ENCODE measurements around the gene CCDC9B.

The CCDC9B gene

GRCh38 chr15:40313531-40314398, 27.0 kb downstream of the CCDC9B start:
- no peak overlapping the region for H3K27ac ChIP-seq
- peak; percentile 31 for DNase-seq (ENCODE audit: low read depth, low spot score)

- H3K27ac ChIP-seq: no peak overlapping the region
- DNase-seq (ENCODE audit: low read depth, low spot score): no peak
Observed at GRCh38 chr15:40312370-40313158, 28.2 kb downstream of the CCDC9B start.

- no peak for DNase-seq (ENCODE audit: low read depth, low spot score)
Observed at GRCh38 chr15:40310993-40311392, 29.7 kb downstream of the CCDC9B start.

GRCh38 chr15:40310001-40310959, 30.5 kb downstream of the CCDC9B start:
- no peak for DNase-seq (ENCODE audit: low read depth, low spot score)
- no peak overlapping the region for H3K27ac ChIP-seq

More at GRCh38 chr15:40310993-40311392, 29.7 kb downstream of the CCDC9B start:
- no peak overlapping the region for H3K27ac ChIP-seq

- no peak for DNase-seq (ENCODE audit: low read depth, low spot score)
- no peak overlapping the region for H3K27ac ChIP-seq
Observed at GRCh38 chr15:40309344-40309862, 31.3 kb downstream of the CCDC9B start.

GRCh38 chr15:40307421-40308211, 33.1 kb downstream of the CCDC9B start, which contains the start of gene PLCB2:
PLCB2 (minus strand) TSS chr15:40307935; CDS start chr15:40307672, 263 bp downstream.
- H3K27ac ChIP-seq: no peak within 1 kb of the TSS
- DNase-seq (ENCODE audit: low read depth, low spot score): no peak

GRCh38 chr15:40306908-40307307, 33.8 kb downstream of the CCDC9B start:
- H3K27ac ChIP-seq: no peak overlapping the region
- DNase-seq (ENCODE audit: low read depth, low spot score): no peak

- no peak for DNase-seq (ENCODE audit: low read depth, low spot score)
- H3K27ac ChIP-seq: no peak overlapping the region
Observed at GRCh38 chr15:40306371-40306770, 34.4 kb downstream of the CCDC9B start.

- DNase-seq (ENCODE audit: low read depth, low spot score): no peak
- no peak overlapping the region for H3K27ac ChIP-seq
Observed at GRCh38 chr15:40305281-40305680, 35.5 kb downstream of the CCDC9B start.

- DNase-seq (ENCODE audit: low read depth, low spot score): no peak
- no peak overlapping the region for H3K27ac ChIP-seq
Observed at GRCh38 chr15:40303576-40303975, 37.2 kb downstream of the CCDC9B start.

GRCh38 chr15:40302981-40303380, 37.8 kb downstream of the CCDC9B start:
- no peak for DNase-seq (ENCODE audit: low read depth, low spot score)
- no peak overlapping the region for H3K27ac ChIP-seq

- H3K27ac ChIP-seq: no peak overlapping the region
- no peak for DNase-seq (ENCODE audit: low read depth, low spot score)
Observed at GRCh38 chr15:40302288-40302886, 38.4 kb downstream of the CCDC9B start.

- DNase-seq (ENCODE audit: low read depth, low spot score): no peak
- H3K27ac ChIP-seq: no peak overlapping the region
Observed at GRCh38 chr15:40301467-40302179, 39.1 kb downstream of the CCDC9B start.

- no peak overlapping the region for H3K27ac ChIP-seq
Observed at GRCh38 chr15:40300771-40301170, 40.0 kb downstream of the CCDC9B start.

GRCh38 chr15:40300367-40300766, 40.4 kb downstream of the CCDC9B start:
- no peak overlapping the region for H3K27ac ChIP-seq
- no peak for DNase-seq (ENCODE audit: low read depth, low spot score)

More at GRCh38 chr15:40300771-40301170, 40.0 kb downstream of the CCDC9B start:
- DNase-seq (ENCODE audit: low read depth, low spot score): no peak

- no peak for DNase-seq (ENCODE audit: low read depth, low spot score)
- no peak overlapping the region for H3K27ac ChIP-seq
Observed at GRCh38 chr15:40298216-40298935, 42.4 kb downstream of the CCDC9B start.

GRCh38 chr15:40297356-40297755, 43.4 kb downstream of the CCDC9B start:
- no peak for DNase-seq (ENCODE audit: low read depth, low spot score)
- H3K27ac ChIP-seq: no peak overlapping the region

Data from epithelial cell of prostate (primary cell).